Glomerular visceral epithelial cell (primary cell): ENCODE results near the gene CYB561A3.

Source experiments
- DNase-seq: peaks from one replicate; pipeline ENCODE4 v3.0.0-alpha.2; 2016; ENCODE audit errors: extremely low spot score

CYB561A3 gene

GRCh38 chr11:61345170-61345610 lies 16.5 kb downstream of the CYB561A3 start:
- DNase-seq: no peak

GRCh38 chr11:61343792-61344745 lies 17.6 kb downstream of the CYB561A3 start:
- DNase-seq: no peak

- no peak for DNase-seq
Observed at GRCh38 chr11:61342207-61342803, 19.4 kb downstream of the CYB561A3 start.

GRCh38 chr11:61341706-61342105 lies 20.0 kb downstream of the CYB561A3 start:
- DNase-seq: no peak

GRCh38 chr11:61340979-61341378 lies 20.7 kb downstream of the CYB561A3 start:
- DNase-seq: no peak

- DNase-seq: no peak
Observed at GRCh38 chr11:61339490-61339878, 22.2 kb downstream of the CYB561A3 start.

- DNase-seq: no peak
Observed at GRCh38 chr11:61338783-61339489, 22.7 kb downstream of the CYB561A3 start.

- no peak for DNase-seq
Observed at GRCh38 chr11:61337706-61338470, 23.8 kb downstream of the CYB561A3 start.

- peak; percentile 80 for DNase-seq
Observed at GRCh38 chr11:61336171-61336935, 25.3 kb downstream of the CYB561A3 start.

GRCh38 chr11:61335355-61335710 lies 26.3 kb downstream of the CYB561A3 start:
- DNase-seq: no peak

GRCh38 chr11:61334434-61335354 lies 27.0 kb downstream of the CYB561A3 start:
- DNase-seq: peak; percentile 36

- DNase-seq: no peak
Observed at GRCh38 chr11:61333550-61334433, 27.9 kb downstream of the CYB561A3 start.

GRCh38 chr11:61332797-61333549 lies 28.7 kb downstream of the CYB561A3 start, which contains the start of the genes DDB1 and TKFC:
Gene DDB1, minus strand, starts transcription at chr11:61333105. Its CDS starts 137 bp downstream, at chr11:61332968.
Gene TKFC, plus strand, starts transcription at chr11:61333228. Its CDS starts 1,501 bp downstream, at chr11:61334729.
- peak; percentile 90 for DNase-seq

GRCh38 chr11:61332281-61332796 lies 29.3 kb downstream of the CYB561A3 start:
- peak; percentile 13 for DNase-seq

GRCh38 chr11:61331651-61332050 lies 30.0 kb downstream of the CYB561A3 start:
- no peak for DNase-seq

GRCh38 chr11:61329871-61330270 lies 31.8 kb downstream of the CYB561A3 start:
- DNase-seq: no peak

GRCh38 chr11:61328351-61328750 lies 33.3 kb downstream of the CYB561A3 start:
- DNase-seq: no peak

GRCh38 chr11:61327669-61328071 lies 34.0 kb downstream of the CYB561A3 start:
- DNase-seq: no peak
